Mesenchymal stem cell (in vitro differentiated cells and primary cell): Measurements from ENCODE around the gene TBC1D30.

Experiments used
- DNase-seq: peaks from one replicate; pipeline ENCODE4 v3.0.0-alpha.2; 2013
- H2AFZ ChIP-seq: one replicate; pipeline ENCODE4 v1.6.1; 2013; ENCODE audit warnings: low read depth, mild to moderate bottlenecking, control low read depth, inconsistent platforms, low read length, moderate library complexity
- H2AK5ac ChIP-seq: 2 replicates; pipeline ENCODE4 v1.6.1; 2013; ENCODE audit warnings: low read length, moderate library complexity, mild to moderate bottlenecking, inconsistent platforms; ENCODE audit not compliant: severe bottlenecking
- H2BK120ac ChIP-seq: one replicate; pipeline ENCODE4 v1.6.1; 2013; ENCODE audit warnings: low read depth, mild to moderate bottlenecking, inconsistent platforms, low read length, moderate library complexity
- H2BK12ac ChIP-seq, 2 experiments: one replicate each; pipeline ENCODE4 v1.6.1; 2013; ENCODE audit warnings: inconsistent platforms in 2 of 2, low read length in 2 of 2, mild to moderate bottlenecking in 2 of 2, moderate library complexity in 2 of 2, control low read depth in 1 of 2
- H2BK15ac ChIP-seq: one replicate; pipeline ENCODE4 v1.6.1; 2013; ENCODE audit warnings: mild to moderate bottlenecking, low read depth, inconsistent platforms; ENCODE audit not compliant: poor library complexity, severe bottlenecking
- H2BK5ac ChIP-seq: 2 replicates; pipeline ENCODE4 v1.6.1; 2013; ENCODE audit warnings: low read depth, mild to moderate bottlenecking, low read length, control low read depth, inconsistent platforms; ENCODE audit not compliant: poor library complexity, severe bottlenecking
- H3K14ac ChIP-seq, 2 experiments: one replicate each; pipeline ENCODE4 v1.6.1; 2013; ENCODE audit warnings: inconsistent platforms in 2 of 2, low read length in 2 of 2, control low read depth in 1 of 2, mild to moderate bottlenecking in 1 of 2, moderate library complexity in 1 of 2
- H3K18ac ChIP-seq, 2 experiments: one replicate each; pipeline ENCODE4 v1.6.1; 2013; ENCODE audit warnings: inconsistent platforms in 2 of 2, low read length in 2 of 2, control low read depth in 1 of 2, low read depth in 1 of 2, mild to moderate bottlenecking in 1 of 2
- H3K23ac ChIP-seq, 2 experiments: one replicate each; pipeline ENCODE4 v1.6.1; 2013; ENCODE audit warnings: inconsistent platforms in 2 of 2, low read length in 2 of 2, mild to moderate bottlenecking in 2 of 2, moderate library complexity in 2 of 2, control low read depth in 1 of 2
- H3K27ac ChIP-seq: 2 replicates; pipeline ENCODE4 v1.5.1; 2013; ENCODE audit warnings: mild to moderate bottlenecking, moderate library complexity, low read length, control low read depth, inconsistent platforms; ENCODE audit not compliant: poor library complexity, severe bottlenecking
- H3K27me3 ChIP-seq, 2 experiments: 2 replicates each; pipeline versions ENCODE4 v1.6.1 to v1.7.0; 2013; ENCODE audit warnings: low read length in 2 of 2, mild to moderate bottlenecking in 2 of 2, moderate library complexity in 2 of 2, control low read depth in 1 of 2, inconsistent platforms in 1 of 2; ENCODE audit not compliant: control insufficient read depth in 1 of 2, insufficient read depth in 1 of 2
- H3K36me3 ChIP-seq, 2 experiments: 2 replicates each; pipeline versions ENCODE4 v1.6.1 to v1.7.0; 2013; ENCODE audit warnings: low read length in 2 of 2, control low read depth in 1 of 2, inconsistent platforms in 1 of 2, low read depth in 1 of 2, mild to moderate bottlenecking in 1 of 2; ENCODE audit not compliant: insufficient read depth in 2 of 2, control insufficient read depth in 1 of 2
- H3K4ac ChIP-seq, 2 experiments: one replicate each; pipeline ENCODE4 v1.6.1; 2013; ENCODE audit warnings: inconsistent platforms in 2 of 2, low read length in 2 of 2, mild to moderate bottlenecking in 2 of 2, moderate library complexity in 2 of 2, control low read depth in 1 of 2, low read depth in 1 of 2
- H3K4me1 ChIP-seq: 2 replicates; pipeline ENCODE4 v1.6.1; 2013; ENCODE audit warnings: low read depth, low read length, control low read depth; ENCODE audit not compliant: control insufficient read depth, insufficient read depth
- H3K4me2 ChIP-seq: 2 replicates; pipeline ENCODE4 v1.6.1; 2013; ENCODE audit warnings: low read length, mild to moderate bottlenecking, inconsistent platforms; ENCODE audit not compliant: poor library complexity, severe bottlenecking
- H3K4me3 ChIP-seq, 2 experiments: 2 replicates each; pipeline versions ENCODE4 v1.5.1 to v1.7.0; 2013; ENCODE audit warnings: low read length in 2 of 2, mild to moderate bottlenecking in 2 of 2, control low read depth in 1 of 2, low read depth in 1 of 2; ENCODE audit not compliant: insufficient read depth in 1 of 2
- H3K79me1 ChIP-seq: replicated peaks from 2 replicates; pipeline ENCODE4 v1.6.1; 2013; ENCODE audit warnings: mild to moderate bottlenecking, control low read depth, low read length, inconsistent platforms; ENCODE audit not compliant: poor library complexity, severe bottlenecking
- H3K9ac ChIP-seq: 2 replicates; pipeline ENCODE4 v1.7.0; 2013; ENCODE audit warnings: mild to moderate bottlenecking, low read length, moderate library complexity
- H3K9me3 ChIP-seq: 2 replicates; pipeline ENCODE4 v1.7.0; 2013; ENCODE audit warnings: mild to moderate bottlenecking, low read length; ENCODE audit not compliant: control insufficient read depth
- H4K8ac ChIP-seq: one replicate; pipeline ENCODE4 v1.6.1; 2013; ENCODE audit warnings: inconsistent platforms, mild to moderate bottlenecking, low read length, moderate library complexity
- H4K91ac ChIP-seq: one replicate; pipeline ENCODE4 v1.6.1; 2013; ENCODE audit warnings: mild to moderate bottlenecking, low read length, inconsistent platforms
- WGBS: methylation state at CpG from one replicate; pipeline ENCODE4 v1.1.7; 2013; ENCODE audit warnings: mixed read lengths; 5-methylcytosine and 5-hydroxymethylcytosine counted together

TBC1D30 gene

DNA sequence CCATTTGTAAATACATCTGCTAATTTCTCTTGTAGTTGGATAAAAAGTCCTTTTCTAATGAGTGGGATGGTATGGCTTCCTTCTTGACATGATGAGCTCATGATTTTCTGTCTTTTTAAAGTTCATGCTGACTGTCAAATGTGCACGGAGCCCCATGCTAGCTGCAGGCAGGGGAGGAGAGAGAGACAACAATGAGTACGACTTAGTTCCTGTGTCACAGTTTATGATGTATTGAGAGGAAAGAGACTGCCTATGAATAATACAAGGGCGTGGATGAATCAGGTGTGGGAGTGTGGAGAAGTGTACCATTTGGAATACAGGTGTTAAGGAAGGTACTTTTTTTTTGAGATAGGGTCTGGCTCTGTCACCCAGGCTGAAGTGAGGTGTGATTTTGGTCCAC lies 10.7 kb upstream of the TBC1D30 start:
- no peaks in the 10 kb centered on the region for H3K9me3 ChIP-seq
- H3K4ac ChIP-seq, result no peak overlapping the region
- H3K18ac ChIP-seq, result no peak overlapping the region
- H2BK120ac ChIP-seq, result no peak overlapping the region
- H3K27me3 ChIP-seq, result peaks cover 9 to 17% of the 10 kb centered on the region in 2 experiments
- H2BK12ac ChIP-seq, result no peak overlapping the region
- H3K23ac ChIP-seq, result no peak overlapping the region
- no peak overlapping the region for H4K91ac ChIP-seq
- H3K4me2 ChIP-seq, result no peak overlapping the region
- no peak overlapping the region for H2BK5ac ChIP-seq
- no peak overlapping the region for H4K8ac ChIP-seq
- H2AK5ac ChIP-seq, result no peak overlapping the region
- H2BK15ac ChIP-seq, result no peak overlapping the region
- no peak for DNase-seq
- H3K9ac ChIP-seq, result no peak overlapping the region
- no peak overlapping the region for H2AFZ ChIP-seq
- no peak overlapping the region for H3K4me3 ChIP-seq
- peaks cover 1% of the 10 kb centered on the region for H3K4me1 ChIP-seq
- H3K36me3 ChIP-seq, result no peaks in the 10 kb centered on the region
- H3K14ac ChIP-seq, result no peak overlapping the region
- no peak overlapping the region for H3K27ac ChIP-seq
- WGBS, result 84% methylated on average over 3 of the region's 3 CpGs
- no peaks in the 10 kb centered on the region for H3K79me1 ChIP-seq

DNA sequence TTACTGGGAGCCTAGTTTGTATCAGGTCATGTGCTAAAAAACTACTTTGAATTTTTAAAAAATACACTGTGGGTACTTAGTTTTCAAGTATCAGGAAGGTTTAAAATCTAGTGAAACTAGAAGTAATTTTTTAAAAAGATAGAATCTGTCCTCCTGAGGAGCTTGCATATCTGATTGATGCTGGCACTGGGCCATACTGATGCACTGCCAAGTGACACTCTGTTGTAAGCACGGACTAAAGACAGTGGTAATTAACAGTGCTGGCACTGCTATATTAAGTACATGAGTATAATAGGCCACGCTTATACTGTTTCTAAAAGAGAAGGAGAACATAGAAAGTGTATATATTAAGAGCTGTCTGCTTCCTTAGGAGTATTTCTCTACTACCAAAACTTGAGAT lies 10.0 kb upstream of the TBC1D30 start:
- no peak overlapping the region for H3K27ac ChIP-seq
- H2AFZ ChIP-seq, result no peak overlapping the region
- no peak overlapping the region for H4K91ac ChIP-seq
- no peaks in the 10 kb centered on the region for H3K36me3 ChIP-seq
- H3K23ac ChIP-seq, result no peak overlapping the region
- no peak overlapping the region for H2BK120ac ChIP-seq
- H2AK5ac ChIP-seq, result no peak overlapping the region
- H2BK5ac ChIP-seq, result no peak overlapping the region
- no peaks in the 10 kb centered on the region for H3K79me1 ChIP-seq
- DNase-seq, result no peak
- no peak overlapping the region for H3K18ac ChIP-seq
- no peak overlapping the region for H3K4me2 ChIP-seq
- H3K14ac ChIP-seq, result no peak overlapping the region
- H3K9me3 ChIP-seq, result no peaks in the 10 kb centered on the region
- no peak overlapping the region for H2BK15ac ChIP-seq
- no peak overlapping the region for H4K8ac ChIP-seq
- no peak overlapping the region for H3K4ac ChIP-seq
- peaks cover 1% of the 10 kb centered on the region for H3K4me1 ChIP-seq
- H2BK12ac ChIP-seq, result no peak overlapping the region
- H3K4me3 ChIP-seq, result no peak overlapping the region
- H3K27me3 ChIP-seq, result peaks cover 9 to 17% of the 10 kb centered on the region in 2 experiments
- 100% methylated on average over 1 of the region's 2 CpGs for WGBS
- H3K9ac ChIP-seq, result no peak overlapping the region

DNA sequence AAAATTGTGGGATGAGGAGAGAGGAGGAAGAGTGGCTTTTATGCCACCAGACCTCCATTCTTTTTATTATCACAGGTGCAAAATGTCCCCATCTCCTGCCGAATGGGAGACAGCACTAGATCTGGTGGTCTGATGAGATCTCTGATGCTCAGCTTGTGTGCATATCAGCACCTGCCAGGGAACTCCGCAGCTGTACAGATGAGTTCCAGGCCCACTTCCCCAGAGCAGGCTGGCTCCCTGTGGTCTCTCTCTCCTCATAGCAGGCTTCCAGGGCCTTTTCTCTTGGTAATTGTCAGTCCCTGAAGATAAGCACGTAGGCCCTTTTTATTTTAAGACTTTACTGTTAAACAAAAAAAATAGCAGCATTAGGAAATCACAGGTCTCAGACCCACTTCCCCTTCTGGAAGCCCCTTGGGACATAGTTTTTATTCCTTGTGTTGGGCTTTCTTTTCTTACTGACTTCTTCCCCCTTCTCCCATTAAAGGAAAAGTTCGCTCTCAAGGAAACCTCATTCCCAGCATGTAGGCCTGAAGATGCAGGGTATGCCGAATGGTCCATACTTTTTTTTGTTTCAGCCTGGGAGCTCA lies 4.5 kb upstream of the TBC1D30 start:
- no peak overlapping the region for H3K14ac ChIP-seq
- no peak overlapping the region for H2BK120ac ChIP-seq
- no peak overlapping the region for H3K9ac ChIP-seq
- H3K9me3 ChIP-seq, result no peaks in the 10 kb centered on the region
- H2AK5ac ChIP-seq, result no peak overlapping the region
- no peak overlapping the region for H2BK5ac ChIP-seq
- peaks cover 0 to 2% of the 10 kb centered on the region in 2 experiments for H3K36me3 ChIP-seq
- no peak overlapping the region for H2BK12ac ChIP-seq
- WGBS, result 81% methylated on average over 4 of the region's 5 CpGs
- H4K91ac ChIP-seq, result no peak overlapping the region
- H3K4me3 ChIP-seq, result no peak overlapping the region
- H3K4ac ChIP-seq, result no peak overlapping the region
- no peaks in the 10 kb centered on the region for H3K79me1 ChIP-seq
- H3K18ac ChIP-seq, result no peak overlapping the region
- no peak overlapping the region for H3K4me2 ChIP-seq
- no peak overlapping the region for H3K27ac ChIP-seq
- H3K4me1 ChIP-seq, result peaks cover 10% of the 10 kb centered on the region
- no peak overlapping the region for H3K23ac ChIP-seq
- no peak for DNase-seq
- peaks cover 39 to 44% of the 10 kb centered on the region in 2 experiments for H3K27me3 ChIP-seq
- no peak overlapping the region for H2BK15ac ChIP-seq
- no peak overlapping the region for H2AFZ ChIP-seq
- no peak overlapping the region for H4K8ac ChIP-seq

DNA sequence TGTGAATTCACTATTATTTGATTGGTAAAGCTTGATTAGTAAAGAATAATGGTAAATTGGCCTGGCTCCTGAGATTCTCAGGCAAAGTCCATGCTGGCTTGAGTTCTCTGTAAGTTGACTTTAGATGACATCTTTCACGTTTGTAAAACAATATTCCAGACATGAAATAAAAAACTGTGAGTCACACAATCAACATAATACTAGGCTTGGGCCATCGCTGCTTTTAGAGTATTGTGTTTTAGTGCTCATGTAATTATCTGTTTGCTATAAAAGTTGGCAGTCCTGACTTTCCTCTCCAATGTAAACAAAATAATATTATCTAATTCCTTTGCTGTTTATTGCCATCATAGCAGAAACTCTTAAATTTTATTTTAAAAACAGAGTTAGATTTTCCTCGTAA lies 3.9 kb upstream of the TBC1D30 start:
- no CpG with 5 or more reads among the region's 3 CpGs for WGBS
- no peak overlapping the region for H3K18ac ChIP-seq
- H2BK5ac ChIP-seq, result no peak overlapping the region
- no peak overlapping the region for H3K4me2 ChIP-seq
- no peak overlapping the region for H2BK15ac ChIP-seq
- no peak overlapping the region for H3K14ac ChIP-seq
- no peak overlapping the region for H3K27ac ChIP-seq
- H2BK120ac ChIP-seq, result no peak overlapping the region
- no peaks in the 10 kb centered on the region for H3K79me1 ChIP-seq
- no peak overlapping the region for H2BK12ac ChIP-seq
- no peak overlapping the region for H2AFZ ChIP-seq
- H3K4ac ChIP-seq, result no peak overlapping the region
- no peak overlapping the region for H4K8ac ChIP-seq
- peaks cover 17% of the 10 kb centered on the region for H3K4me1 ChIP-seq
- H4K91ac ChIP-seq, result no peak overlapping the region
- DNase-seq, result no peak
- H3K23ac ChIP-seq, result no peak overlapping the region
- H2AK5ac ChIP-seq, result no peak overlapping the region
- no peak overlapping the region for H3K9ac ChIP-seq
- peaks cover 46 to 51% of the 10 kb centered on the region in 2 experiments for H3K27me3 ChIP-seq
- no peaks in the 10 kb centered on the region for H3K9me3 ChIP-seq
- H3K4me3 ChIP-seq, result no peak overlapping the region
- peaks cover 0 to 2% of the 10 kb centered on the region in 2 experiments for H3K36me3 ChIP-seq
